Activated CD8-positive, alpha-beta T cell treated with anti-CD3 and anti-CD28 coated beads for 36 hours (primary cell): ENCODE measurements around the gene SH3BGRL2. TPM values are rescaled to one million over a fixed set of nuclear protein-coding genes. Genes with fewer than 3 reads are reported as not detected.

ENCODE experiments used
- ATAC-seq: fragments of 200-7000 bp; cut with Tn5 transposase; one replicate; pipeline ENCODE4 v1.10.0; 2021; ENCODE audit warnings: mild to moderate bottlenecking, moderate library complexity
- CTCF ChIA-PET: fragments of 350-600 bp; sonication (Branson Sonifier 250); formaldehyde crosslinking; loops from one replicate; lab custom pipeline; 2021; ENCODE audit warnings: antibody characterized with exemption; lab: Charles Lee
- POLR2A ChIA-PET: fragments of 350-600 bp; sonication (Branson Sonifier 250); formaldehyde crosslinking; loops from one replicate; lab custom pipeline; 2021; ENCODE audit warnings: antibody characterized with exemption; lab: Charles Lee
- DNase-seq: peaks from one replicate; pipeline ENCODE4 v3.0.0-alpha.2; 2020
- H3K27ac Mint-ChIP-seq: one replicate; pipeline ENCODE4 v1.8.0; 2021; ENCODE audit warnings: mild to moderate bottlenecking, mixed read lengths
- H3K27me3 Mint-ChIP-seq: one replicate; pipeline ENCODE4 v1.8.0; 2021; ENCODE audit warnings: mixed read lengths
- H3K36me3 Mint-ChIP-seq: one replicate; pipeline ENCODE4 v1.8.0; 2021; ENCODE audit warnings: low read depth, mixed read lengths
- H3K4me1 Mint-ChIP-seq: one replicate; pipeline ENCODE4 v1.8.0; 2021; ENCODE audit warnings: low read depth, mixed read lengths
- H3K4me3 Mint-ChIP-seq: one replicate; pipeline ENCODE4 v1.8.0; 2021; ENCODE audit warnings: mild to moderate bottlenecking, moderate library complexity, mixed read lengths
- H3K9me3 Mint-ChIP-seq: one replicate; pipeline ENCODE4 v1.8.0; 2021; ENCODE audit warnings: mixed read lengths
- CTCF ChIP-seq: fragments of 200-600 bp; IDR thresholded peaks from one replicate; pipeline ENCODE4 v1.8.0; 2022; ENCODE audit warnings: antibody characterized with exemption, mild to moderate bottlenecking
- intact Hi-C: fragments of 100-400 bp; cut with micrococcal nuclease; formaldehyde crosslinking; loops from one replicate; pipeline ENCODE4 v1.10.0; 2022
- total RNA-seq, 2 experiments: library from RNA; stranded (reverse); gene quantifications; one replicate each; pipeline ENCODE4 v1.2.3, GENCODE V29; 2021

Gene SH3BGRL2
- total RNA-seq, 2 experiments from 2014 or later = 0.54 to 0.70 TPM

- no peak for DNase-seq
- no peaks in the 10 kb centered on the region for H3K4me1 Mint-ChIP-seq
- no peak for ATAC-seq
- intact Hi-C loops = no loop called here
- H3K36me3 Mint-ChIP-seq = no peaks in the 10 kb centered on the region
- no peak overlapping the region for H3K4me3 Mint-ChIP-seq
- ChIA-PET POLR2A (no interaction called here), CTCF (no interaction called here)
- H3K27ac Mint-ChIP-seq = no peak overlapping the region
- H3K27me3 Mint-ChIP-seq = no peaks in the 10 kb centered on the region
- TF ChIP-seq CTCF = no peak
- H3K9me3 Mint-ChIP-seq = no peaks in the 10 kb centered on the region
Observed at GRCh38 chr6:79604583-79605037, 26.5 kb upstream of the SH3BGRL2 start.

GRCh38 chr6:79605061-79605460 is 26.1 kb upstream of the SH3BGRL2 start:
- ChIA-PET POLR2A (no interaction called here), CTCF (no interaction called here)
- Mint-ChIP-seq H3K9me3 (no peaks in the 10 kb centered on the region), H3K36me3 (no peaks in the 10 kb centered on the region), H3K4me3 (no peak overlapping the region), H3K27ac (no peak overlapping the region), H3K4me1 (no peaks in the 10 kb centered on the region), H3K27me3 (no peaks in the 10 kb centered on the region)
- no peak for TF ChIP-seq CTCF
- intact Hi-C loops = no loop called here
- DNase-seq (no peak), ATAC-seq (no peak)

- ATAC-seq (no peak), DNase-seq (no peak)
- Mint-ChIP-seq H3K27me3 (no peaks in the 10 kb centered on the region), H3K27ac (no peak overlapping the region), H3K4me3 (no peak overlapping the region), H3K9me3 (no peaks in the 10 kb centered on the region), H3K4me1 (no peaks in the 10 kb centered on the region), H3K36me3 (no peaks in the 10 kb centered on the region)
- no peak for TF ChIP-seq CTCF
- intact Hi-C loops = no loop called here
- CTCF ChIA-PET = no interaction called here
- POLR2A ChIA-PET = no interaction called here
Observed at GRCh38 chr6:79605968-79606764, 25.0 kb upstream of the SH3BGRL2 start.

GRCh38 chr6:79607000-79607399 is 24.1 kb upstream of the SH3BGRL2 start:
- H3K36me3 Mint-ChIP-seq = no peaks in the 10 kb centered on the region
- no peak overlapping the region for H3K4me3 Mint-ChIP-seq
- H3K4me1 Mint-ChIP-seq = no peaks in the 10 kb centered on the region
- no peaks in the 10 kb centered on the region for H3K27me3 Mint-ChIP-seq
- H3K9me3 Mint-ChIP-seq = no peaks in the 10 kb centered on the region
- ATAC-seq (no peak), DNase-seq (no peak)
- POLR2A ChIA-PET = no interaction called here
- TF ChIP-seq CTCF = no peak
- intact Hi-C loops = no loop called here
- H3K27ac Mint-ChIP-seq = no peak overlapping the region
- CTCF ChIA-PET = no interaction called here

- ChIA-PET POLR2A (no interaction called here), CTCF (no interaction called here)
- TF ChIP-seq CTCF = no peak
- Mint-ChIP-seq H3K27me3 (no peaks in the 10 kb centered on the region), H3K4me3 (no peak overlapping the region), H3K4me1 (no peaks in the 10 kb centered on the region), H3K36me3 (no peaks in the 10 kb centered on the region), H3K9me3 (no peaks in the 10 kb centered on the region), H3K27ac (no peak overlapping the region)
- ATAC-seq = no peak
- intact Hi-C loops = no loop called here
- DNase-seq = no peak
Observed at GRCh38 chr6:79608334-79609224, 22.6 kb upstream of the SH3BGRL2 start.
